Bronchial epithelial cell (primary cell): Measurements from ENCODE around the gene SAMD4A. TPM values are rescaled to one million over a fixed set of nuclear protein-coding genes. Genes with fewer than 3 reads are reported as not detected.

Experiments
- DNase-seq: peaks from one replicate; pipeline ENCODE4 v3.0.0-alpha.2; 2010; ENCODE audit warnings: low read depth
- FAIRE-seq: peaks from 2 replicates; lab custom pipeline; 2011; peaks lifted over from hg19 to GRCh38; lab: Jason Lieb, UNC
- H3K27me3 ChIP-seq: 2 replicates; pipeline ENCODE4 v1.5.1; 2011; ENCODE audit warnings: low read length; ENCODE audit not compliant: control insufficient read depth, insufficient read depth
- H3K36me3 ChIP-seq: 2 replicates; pipeline ENCODE4 v1.5.1; 2011; ENCODE audit warnings: low read length; ENCODE audit not compliant: control insufficient read depth, insufficient read depth
- H3K4me3 ChIP-seq: 2 replicates; pipeline ENCODE4 v1.5.1; 2011; ENCODE audit warnings: mild to moderate bottlenecking, low read depth, low read length, control low read depth
- CTCF ChIP-seq: IDR thresholded peaks from 2 replicates; pipeline ENCODE4 v1.5.1; 2011; ENCODE audit warnings: mild to moderate bottlenecking, moderate library complexity, low read length, control low read depth, inconsistent platforms; ENCODE audit not compliant: insufficient read depth, severe bottlenecking
- total RNA-seq: library from RNA; depleted of rRNA; stranded (reverse); fragments of >200 nt; gene quantifications from 2 replicates; pipeline ENCODE4 v1.2.1, GENCODE V29; 2014

SAMD4A gene
- total RNA-seq, 1 donor from 2014 or later: 13.4 TPM

DNA sequence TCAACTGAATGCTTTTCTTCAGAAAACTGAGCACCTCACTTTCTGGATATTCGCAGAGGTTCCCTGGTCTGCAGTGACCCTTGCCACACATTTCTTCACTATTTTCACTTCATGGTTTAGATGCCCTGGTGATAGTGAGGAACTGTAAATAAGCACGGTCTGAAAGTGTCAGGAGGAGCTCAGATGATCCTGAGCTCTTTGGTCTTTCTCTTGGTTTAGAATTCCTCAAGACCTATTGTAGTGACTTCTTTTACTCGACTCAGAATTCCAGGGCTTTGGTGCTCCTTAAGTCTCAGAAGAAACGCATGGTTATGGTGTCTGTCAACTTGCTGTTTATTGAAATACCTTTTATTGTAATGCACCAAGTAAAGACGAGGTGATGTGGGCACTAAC lies 84.0 kb downstream of the SAMD4A start:
- Histone ChIP-seq H3K4me3 (no peak overlapping the region), H3K36me3 (no peaks in the 10 kb centered on the region), H3K27me3 (no peaks in the 10 kb centered on the region)
- no peak for DNase-seq
- TF ChIP-seq CTCF: no peak
- no peak for FAIRE-seq

DNA sequence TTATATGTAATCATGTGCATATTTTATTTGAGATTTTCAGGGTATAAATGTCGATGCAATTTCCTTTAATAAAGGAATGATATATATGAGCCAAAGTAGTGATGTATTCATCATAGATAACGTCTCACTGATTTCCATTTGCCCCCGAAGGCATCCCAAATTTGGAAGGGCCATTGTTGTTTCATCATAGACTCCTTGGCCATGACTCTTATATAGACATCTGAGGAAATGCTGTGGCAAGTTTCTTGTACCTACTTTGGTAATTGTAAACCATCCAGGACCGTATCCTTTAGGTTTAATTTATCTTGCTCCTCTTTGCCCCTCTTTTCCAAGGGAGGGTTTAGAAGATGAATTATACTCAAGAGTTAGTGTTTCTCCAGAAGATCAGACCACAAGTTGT lies 84.7 kb downstream of the SAMD4A start:
- H3K27me3 ChIP-seq: no peaks in the 10 kb centered on the region
- no peak for TF ChIP-seq CTCF
- DNase-seq (peak; percentile 62), FAIRE-seq (no peak)
- no peaks in the 10 kb centered on the region for H3K36me3 ChIP-seq
- no peak overlapping the region for H3K4me3 ChIP-seq

DNA sequence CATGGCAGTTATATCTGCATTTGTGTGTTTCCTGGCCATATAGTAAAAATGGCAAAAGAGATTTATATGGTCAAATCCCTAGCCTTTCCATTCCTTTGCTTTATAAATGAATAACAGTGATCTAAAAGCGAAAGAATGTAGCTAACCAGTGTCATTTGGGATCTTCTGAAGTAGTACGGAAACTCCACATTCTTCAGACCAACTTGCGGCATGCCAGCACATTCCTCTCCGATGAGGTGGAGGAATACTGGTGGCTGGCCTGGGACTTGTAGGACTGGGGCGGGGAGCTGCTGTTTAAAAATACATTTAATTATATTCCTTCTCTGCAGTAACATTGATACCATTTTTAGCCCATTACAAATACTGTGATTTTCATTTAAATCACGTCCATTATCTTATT lies 85.3 kb downstream of the SAMD4A start:
- no peaks in the 10 kb centered on the region for H3K36me3 ChIP-seq
- no peak overlapping the region for H3K4me3 ChIP-seq

DNA sequence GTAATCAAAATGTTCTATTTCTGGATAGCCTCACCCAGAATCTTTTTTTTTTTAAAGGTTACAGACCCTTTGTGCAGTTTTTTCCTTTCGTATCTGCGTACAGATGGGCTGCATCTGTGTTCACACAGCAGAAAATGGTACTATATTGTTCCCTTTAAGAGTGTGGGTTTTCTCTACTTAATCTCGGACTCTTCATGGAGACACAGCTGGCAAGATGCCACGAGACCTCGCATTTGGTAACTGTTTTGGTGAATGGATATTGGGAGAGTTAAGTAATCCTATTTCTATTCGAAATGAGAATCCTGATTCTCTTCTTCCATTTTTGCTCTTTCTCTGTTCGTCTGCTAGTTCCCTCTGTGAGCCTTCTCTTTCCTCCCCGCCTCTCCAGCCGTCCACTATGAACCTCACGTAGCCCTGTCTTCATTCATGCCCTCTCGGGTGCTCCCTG lies 85.7 kb downstream of the SAMD4A start:
- H3K36me3 ChIP-seq: no peaks in the 10 kb centered on the region
- DNase-seq (no peak), FAIRE-seq (no peak)
- no peak overlapping the region for H3K4me3 ChIP-seq
- no peak for TF ChIP-seq CTCF
- no peaks in the 10 kb centered on the region for H3K27me3 ChIP-seq

More for the DNA sequence above, 85.3 kb downstream of the SAMD4A start:
- FAIRE-seq (no peak), DNase-seq (peak; percentile 96)
- TF ChIP-seq CTCF: no peak
- no peaks in the 10 kb centered on the region for H3K27me3 ChIP-seq

DNA sequence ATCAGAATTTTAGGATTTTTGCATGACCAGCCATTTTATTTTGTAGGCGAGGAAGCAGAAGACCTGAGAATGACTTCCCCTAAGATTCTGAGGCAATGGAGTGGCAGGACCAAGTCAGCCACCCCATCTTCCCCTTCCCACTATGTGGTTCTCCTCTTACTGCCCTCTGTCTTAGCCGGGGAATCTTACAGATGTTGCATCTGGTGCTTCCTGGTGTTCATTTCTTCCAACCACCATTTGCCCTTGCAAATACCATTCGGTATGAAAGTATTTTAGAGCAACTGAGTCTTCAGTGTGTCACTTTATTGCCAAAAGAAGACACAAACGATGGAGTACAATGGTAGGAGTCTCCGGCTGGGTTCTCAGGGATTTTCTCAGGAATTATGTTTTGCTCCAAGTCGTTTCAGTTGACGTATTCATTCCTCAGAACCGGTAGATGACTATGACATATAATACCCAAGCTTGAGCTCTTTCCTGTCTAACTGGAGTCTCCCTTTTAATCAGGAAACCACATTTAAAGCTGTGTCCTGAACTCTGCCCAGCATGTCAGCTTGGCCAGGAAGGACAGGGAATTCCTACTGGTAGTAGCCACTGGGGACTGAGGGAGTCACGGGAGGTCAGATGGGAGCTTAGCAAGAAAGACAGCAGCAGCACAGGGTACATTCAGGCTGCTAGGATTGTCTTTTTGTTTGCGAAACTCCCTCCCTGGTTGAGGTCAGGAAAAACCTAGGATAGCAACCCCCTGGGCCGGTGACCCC lies 87.0 kb downstream of the SAMD4A start:
- no peak for FAIRE-seq
- no peak for DNase-seq
- TF ChIP-seq CTCF: no peak
- Histone ChIP-seq H3K27me3 (no peaks in the 10 kb centered on the region), H3K36me3 (no peaks in the 10 kb centered on the region), H3K4me3 (no peak overlapping the region)

- no peaks in the 10 kb centered on the region for H3K36me3 ChIP-seq
- no peak for TF ChIP-seq CTCF
- H3K27me3 ChIP-seq: no peaks in the 10 kb centered on the region
- no peak overlapping the region for H3K4me3 ChIP-seq
- DNase-seq (no peak), FAIRE-seq (no peak)
These were observed 87.7 kb downstream of the SAMD4A start for GRCh38 chr14:54654605-54655004.
